Transverse colon (tissue), 4 donors: ENCODE measurements around the gene TNFRSF12A. TPM values are rescaled to one million over a fixed set of nuclear protein-coding genes. Genes with fewer than 3 reads are reported as not detected.

ENCODE experiments used
- DNase-seq: peaks from one replicate; pipeline ENCODE4 v3.0.0-alpha.2; 2019
- H3K27ac ChIP-seq, 4 donors: fragments of 200-600 bp; sonication (generic); 2 replicates each; pipeline ENCODE4 v1.5.1; 2016 to 2018; ENCODE audit warnings: inconsistent platforms in 4 of 4
- H3K27me3 ChIP-seq: fragments of 200-600 bp; sonication (generic); 2 replicates; pipeline ENCODE4 v1.5.1; 2017; ENCODE audit warnings: inconsistent platforms
- H3K36me3 ChIP-seq, 4 donors: fragments of 200-600 bp; sonication (generic); 2 replicates each; pipeline ENCODE4 v1.5.1; 2017 to 2019; ENCODE audit warnings: inconsistent platforms in 4 of 4
- H3K4me1 ChIP-seq, 4 donors: fragments of 200-600 bp; sonication (generic); 2 replicates each; pipeline ENCODE4 v1.5.1; 2017 to 2020; ENCODE audit warnings: inconsistent platforms in 4 of 4
- H3K4me3 ChIP-seq, 4 donors: fragments of 200-600 bp; sonication (generic); 1 replicate in 1 of 4; 2 replicates in 3 of 4; pipeline versions ENCODE4 v1.5.1 to v1.6.1; 2017 to 2019; ENCODE audit warnings: inconsistent platforms in 4 of 4
- H3K9me3 ChIP-seq, 2 donors: fragments of 200-600 bp; sonication (generic); 2 replicates each; pipeline ENCODE4 v1.5.1; 2017 to 2019; ENCODE audit warnings: inconsistent platforms in 2 of 2
- EP300 ChIP-seq: sonication (generic); formaldehyde crosslinking; IDR thresholded peaks from one replicate; pipeline ENCODE4 v1.6.1; 2017; ENCODE audit warnings: antibody characterized with exemption, low read depth
- POLR2A ChIP-seq: fragments of 450-650 bp; IDR thresholded peaks from one replicate; pipeline ENCODE4 v1.6.1; 2016; ENCODE audit warnings: antibody characterized with exemption, mild to moderate bottlenecking, moderate library complexity
- POLR2AphosphoS5 ChIP-seq, 3 donors: sonication (generic); formaldehyde crosslinking; IDR thresholded peaks; one replicate each; pipeline ENCODE4 v1.6.1; 2016; ENCODE audit warnings: antibody characterized with exemption in 3 of 3
- WGBS, 2 donors: methylation state at CpG; one replicate each; pipeline ENCODE4 v1.1.5; 2018; ENCODE audit warnings: low coverage in 1 of 2; 5-methylcytosine and 5-hydroxymethylcytosine counted together
- in situ Hi-C, 4 donors: fragments of 200-750 bp; cut with MboI; loops; one replicate each; pipeline versions ENCODE4 v1.15.0 to v1.15.1; 2017; ENCODE audit warnings: low sequenced_read_pairs in 3 of 4, low pct_ligation_motif_present in 1 of 4, low pct_unique_long_range_greater_than_20kb in 1 of 4
- intact Hi-C: fragments of 100-400 bp; cut with DNase I; formaldehyde crosslinking; loops from one replicate; pipeline ENCODE4 v1.15.1; 2023; ENCODE audit warnings: low total_unique reads
- total RNA-seq, 4 donors: library from RNA; depleted of rRNA; stranded (reverse); fragments of >200 nt; gene quantifications; one replicate each; pipeline ENCODE4 v1.1.0, GENCODE V29; 2016
- TF ChIP-seq, protein P1 (sequence below), 5 experiments: fragments of 200-600 bp in 3 of 5; fragments of 450-650 bp in 2 of 5; sonication (generic) in 3 of 5; IDR thresholded peaks; 1 replicate in 2 of 5; 2 replicates in 3 of 5; pipeline ENCODE4 v1.5.1; 2016 to 2017; ENCODE audit warnings: antibody characterized with exemption in 5 of 5, inconsistent platforms in 3 of 5, mild to moderate bottlenecking in 2 of 5, moderate library complexity in 1 of 5

Gene TNFRSF12A
- total RNA-seq, 4 donors from 2014 or later = 13.3 to 50.5 (median 19.9) TPM

DNA sequence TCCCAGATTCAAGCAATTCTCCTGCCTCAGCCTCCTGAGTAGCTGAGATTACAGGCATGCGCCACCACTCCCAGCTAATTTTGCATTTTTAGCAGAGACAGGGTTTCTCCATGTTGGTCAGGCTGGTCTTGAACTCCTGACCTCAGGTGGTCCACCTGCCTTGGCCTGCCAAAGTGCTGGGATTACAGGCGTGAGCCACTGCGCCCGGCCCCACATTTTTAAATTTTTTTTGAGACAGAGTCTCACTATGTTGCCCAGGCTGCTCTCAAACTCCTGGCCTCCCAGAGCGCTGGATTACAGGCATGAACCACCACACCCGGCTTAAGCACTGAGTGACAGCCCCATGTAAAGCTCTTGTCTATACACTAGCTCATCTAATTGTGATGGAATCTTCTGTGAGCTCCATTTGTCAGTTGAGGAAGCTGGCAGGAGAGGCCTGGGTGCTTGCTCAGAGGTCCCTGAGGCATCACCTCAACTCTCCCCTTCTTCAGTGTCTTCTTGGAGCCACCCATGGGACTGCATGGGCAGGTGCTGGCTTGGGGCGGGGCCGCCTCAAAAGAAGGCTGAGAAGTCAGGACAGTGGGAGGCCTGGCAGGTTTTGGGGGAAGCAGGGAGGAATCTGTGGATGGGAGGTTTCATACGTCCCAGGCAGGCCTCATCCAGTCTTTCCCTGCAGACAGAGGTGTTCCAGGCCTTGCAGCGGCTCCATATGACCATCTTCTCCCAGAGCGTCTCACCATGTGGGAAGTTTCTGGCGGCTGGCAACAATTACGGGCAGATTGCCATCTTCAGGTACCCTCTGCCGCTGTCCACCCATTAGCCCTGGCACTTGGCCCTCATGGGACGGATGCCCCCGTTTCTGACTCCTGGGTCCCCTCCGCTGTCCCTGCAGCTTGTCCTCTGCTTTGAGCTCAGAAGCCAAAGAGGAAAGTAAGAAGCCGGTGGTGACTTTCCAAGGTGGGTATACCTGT, 5.1 kb downstream of the TNFRSF12A start:
- TF ChIP-seq POLR2A (no peak), EP300 (no peak), POLR2AphosphoS5 (IDR thresholded peaks at IDR 0.05) (no peak)
- TF ChIP-seq, protein P1, sequence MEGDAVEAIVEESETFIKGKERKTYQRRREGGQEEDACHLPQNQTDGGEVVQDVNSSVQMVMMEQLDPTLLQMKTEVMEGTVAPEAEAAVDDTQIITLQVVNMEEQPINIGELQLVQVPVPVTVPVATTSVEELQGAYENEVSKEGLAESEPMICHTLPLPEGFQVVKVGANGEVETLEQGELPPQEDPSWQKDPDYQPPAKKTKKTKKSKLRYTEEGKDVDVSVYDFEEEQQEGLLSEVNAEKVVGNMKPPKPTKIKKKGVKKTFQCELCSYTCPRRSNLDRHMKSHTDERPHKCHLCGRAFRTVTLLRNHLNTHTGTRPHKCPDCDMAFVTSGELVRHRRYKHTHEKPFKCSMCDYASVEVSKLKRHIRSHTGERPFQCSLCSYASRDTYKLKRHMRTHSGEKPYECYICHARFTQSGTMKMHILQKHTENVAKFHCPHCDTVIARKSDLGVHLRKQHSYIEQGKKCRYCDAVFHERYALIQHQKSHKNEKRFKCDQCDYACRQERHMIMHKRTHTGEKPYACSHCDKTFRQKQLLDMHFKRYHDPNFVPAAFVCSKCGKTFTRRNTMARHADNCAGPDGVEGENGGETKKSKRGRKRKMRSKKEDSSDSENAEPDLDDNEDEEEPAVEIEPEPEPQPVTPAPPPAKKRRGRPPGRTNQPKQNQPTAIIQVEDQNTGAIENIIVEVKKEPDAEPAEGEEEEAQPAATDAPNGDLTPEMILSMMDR (IDR thresholded peaks at IDR 0.05) = no peak
- intact Hi-C loops (no loop called here), in situ Hi-C loops (loop anchor here in 1 of 4 donors (25.0 kb wide), 1 partner anchor 112 kb away; the partner anchor contains the start of gene ZNF213)
- Histone ChIP-seq H3K4me1 (peaks cover 21 to 64% (median 45%) of the 10 kb centered on the region in 4 donors), H3K27me3 (peaks cover 19% of the 10 kb centered on the region), H3K4me3 (no peak overlapping the region), H3K36me3 (no peaks in the 10 kb centered on the region), H3K9me3 (no peaks in the 10 kb centered on the region), H3K27ac (no peak overlapping the region)
- WGBS, 2 donors = 90% methylated on average over 18 of the region's 18 CpGs; no CpG with 5 or more reads in 1 of the 2 donors
- DNase-seq = no peak

DNA sequence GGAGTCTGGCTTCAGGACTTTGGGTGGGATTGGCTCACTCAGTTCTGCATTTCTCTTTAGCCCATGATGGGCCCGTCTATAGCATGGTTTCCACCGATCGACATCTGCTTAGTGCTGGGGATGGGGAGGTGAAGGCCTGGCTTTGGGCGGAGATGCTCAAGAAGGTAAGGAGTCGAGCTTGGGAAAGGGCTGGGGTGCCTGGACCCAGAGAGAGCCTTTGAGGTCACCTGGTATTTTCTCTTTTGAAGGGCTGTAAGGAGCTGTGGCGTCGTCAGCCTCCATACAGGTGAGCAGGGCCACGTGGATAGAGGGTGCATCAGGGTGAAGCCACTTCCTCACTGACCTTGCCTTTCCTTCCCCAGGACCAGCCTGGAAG, 5.8 kb downstream of the TNFRSF12A start:
- peaks cover 21 to 60% (median 43%) of the 10 kb centered on the region in 4 donors for H3K4me1 ChIP-seq
- DNase-seq = no peak
- no peaks in the 10 kb centered on the region for H3K36me3 ChIP-seq
- H3K27ac ChIP-seq = no peak overlapping the region
- intact Hi-C loops (no loop called here), in situ Hi-C loops (loop anchor here in 1 of 4 donors (25.0 kb wide), 1 partner anchor 111 kb away; the partner anchor contains the start of gene ZNF213)
- WGBS, 2 donors = 94% methylated on average over 8 of the region's 8 CpGs; no CpG with 5 or more reads in 1 of the 2 donors
- H3K9me3 ChIP-seq = no peaks in the 10 kb centered on the region
- H3K4me3 ChIP-seq = no peak overlapping the region
- TF ChIP-seq EP300 (no peak), POLR2A (no peak), POLR2AphosphoS5 (IDR thresholded peaks at IDR 0.05) (no peak)
- TF ChIP-seq, protein P1 (IDR thresholded peaks at IDR 0.05) = no peak
- peaks cover 26% of the 10 kb centered on the region for H3K27me3 ChIP-seq

DNA sequence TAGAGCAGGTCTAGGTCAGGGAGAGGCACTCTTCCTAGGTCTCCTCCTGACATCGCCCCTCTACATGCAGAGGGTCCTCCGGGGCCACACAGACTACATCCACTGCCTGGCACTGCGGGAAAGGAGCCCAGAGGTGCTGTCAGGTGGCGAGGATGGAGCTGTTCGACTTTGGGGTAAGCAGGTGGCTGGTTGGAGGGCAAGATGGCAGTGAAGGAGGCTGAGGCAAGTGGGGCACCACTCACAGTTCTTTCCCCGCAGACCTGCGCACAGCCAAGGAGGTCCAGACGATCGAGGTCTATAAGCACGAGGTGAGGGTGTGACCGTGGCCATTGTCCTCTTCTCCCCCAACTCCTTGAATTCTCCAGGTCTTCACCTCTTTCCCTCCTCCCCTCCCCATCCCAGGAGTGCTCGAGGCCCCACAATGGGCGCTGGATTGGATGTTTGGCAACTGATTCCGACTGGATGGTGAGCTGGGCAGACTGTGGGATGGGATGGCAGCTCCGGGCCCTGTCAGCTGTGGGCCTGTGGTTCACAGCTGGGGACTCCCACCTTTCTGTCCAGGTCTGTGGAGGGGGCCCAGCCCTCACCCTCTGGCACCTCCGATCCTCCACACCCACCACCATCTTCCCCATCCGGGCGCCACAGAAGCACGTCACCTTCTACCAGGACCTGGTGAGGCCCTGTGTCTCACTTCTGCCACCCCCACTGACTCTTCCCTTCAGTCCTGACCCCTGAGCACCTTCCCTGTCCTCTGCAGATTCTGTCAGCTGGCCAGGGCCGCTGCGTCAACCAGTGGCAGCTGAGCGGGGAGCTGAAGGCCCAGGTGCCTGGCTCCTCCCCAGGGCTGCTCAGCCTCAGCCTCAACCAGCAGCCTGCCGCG, 6.7 kb downstream of the TNFRSF12A start:
- TF ChIP-seq, protein P1 (IDR thresholded peaks at IDR 0.05) = no peak
- TF ChIP-seq EP300 (no peak), POLR2AphosphoS5 (IDR thresholded peaks at IDR 0.05) (no peak), POLR2A (no peak)
- no peaks in the 10 kb centered on the region for H3K36me3 ChIP-seq
- in situ Hi-C loops = loop anchor here in 1 of 4 donors (25.0 kb wide), 1 partner anchor 110 kb away; the partner anchor contains the start of gene ZNF213
- DNase-seq = no peak
- H3K27ac ChIP-seq = no peak overlapping the region
- intact Hi-C loops = no loop called here
- peaks cover 31% of the 10 kb centered on the region for H3K27me3 ChIP-seq
- no peak overlapping the region for H3K4me3 ChIP-seq
- H3K9me3 ChIP-seq = no peaks in the 10 kb centered on the region
- peaks cover 13 to 58% (median 38%) of the 10 kb centered on the region in 4 donors for H3K4me1 ChIP-seq
- WGBS, 2 donors = 80 to 94% methylated on average over 1 to 23 of the region's 24 CpGs
